CD8-positive, alpha-beta memory T cell (primary cell): ENCODE results near the gene PEX1. TPM values are rescaled to one million over a fixed set of nuclear protein-coding genes. Genes with fewer than 3 reads are reported as not detected.
"Not testable (repeated sequence)": the region's sequence is repeated elsewhere in the genome, so short reads cannot be mapped to it uniquely, and the experiment has no call there.

Experiments
- CTCF ChIA-PET: fragments of 350-600 bp; sonication (Branson Sonifier 250); formaldehyde crosslinking; loops from one replicate; lab custom pipeline; 2021; ENCODE audit warnings: antibody characterized with exemption; lab: Charles Lee
- POLR2A ChIA-PET: fragments of 350-600 bp; sonication (Branson Sonifier 250); formaldehyde crosslinking; loops from one replicate; lab custom pipeline; 2021; ENCODE audit warnings: antibody characterized with exemption; lab: Charles Lee
- DNase-seq, 5 donors: peaks; one replicate each; pipeline versions ENCODE4 v3.0.0 to v3.0.0-alpha.2; 2020 to 2022; ENCODE audit warnings: mixed read lengths in 1 of 5
- H3K27ac ChIP-seq: one replicate; pipeline ENCODE4 v1.7.0; 2013; ENCODE audit warnings: low read depth, mild to moderate bottlenecking, low read length, moderate library complexity
- H3K27me3 ChIP-seq: 2 replicates; pipeline ENCODE4 v1.7.0; 2013; ENCODE audit warnings: low read length, mild to moderate bottlenecking; ENCODE audit not compliant: insufficient read depth, poor library complexity, severe bottlenecking
- H3K36me3 ChIP-seq: 2 replicates; pipeline ENCODE4 v1.7.0; 2013; ENCODE audit warnings: mild to moderate bottlenecking, low read length, moderate library complexity; ENCODE audit not compliant: insufficient read depth
- H3K4me1 ChIP-seq: 2 replicates; pipeline ENCODE4 v1.7.0; 2013; ENCODE audit warnings: mild to moderate bottlenecking, low read length, moderate library complexity; ENCODE audit not compliant: insufficient read depth
- H3K4me3 ChIP-seq: 2 replicates; pipeline ENCODE4 v1.7.0; 2013; ENCODE audit warnings: mild to moderate bottlenecking, low read length
- H3K9me3 ChIP-seq: 2 replicates; pipeline ENCODE4 v1.7.0; 2013; ENCODE audit warnings: mild to moderate bottlenecking, low read length
- H3K27ac Mint-ChIP-seq, 8 donors: one replicate each; pipeline ENCODE4 v1.8.0; 2020 to 2021; ENCODE audit warnings: mixed read lengths in 8 of 8, mild to moderate bottlenecking in 6 of 8, inconsistent platforms in 3 of 8, moderate library complexity in 3 of 8
- H3K27me3 Mint-ChIP-seq, 2 donors: one replicate each; pipeline ENCODE4 v1.8.0; 2020 to 2021; ENCODE audit warnings: mixed read lengths in 2 of 2, mild to moderate bottlenecking in 1 of 2, moderate library complexity in 1 of 2
- H3K36me3 Mint-ChIP-seq, 3 donors: one replicate each; pipeline ENCODE4 v1.8.0; 2020 to 2021; ENCODE audit warnings: mixed read lengths in 3 of 3, inconsistent platforms in 1 of 3, mild to moderate bottlenecking in 1 of 3
- H3K4me1 Mint-ChIP-seq, 3 donors: one replicate each; pipeline ENCODE4 v1.8.0; 2020 to 2021; ENCODE audit warnings: mixed read lengths in 3 of 3, inconsistent platforms in 1 of 3, mild to moderate bottlenecking in 1 of 3
- H3K4me3 Mint-ChIP-seq, 7 donors: one replicate each; pipeline ENCODE4 v1.8.0; 2020 to 2021; ENCODE audit warnings: mixed read lengths in 7 of 7, mild to moderate bottlenecking in 6 of 7, moderate library complexity in 4 of 7, inconsistent platforms in 2 of 7
- H3K9me3 Mint-ChIP-seq, 5 donors: one replicate each; pipeline ENCODE4 v1.8.0; 2020 to 2022; ENCODE audit warnings: mixed read lengths in 5 of 5, mild to moderate bottlenecking in 3 of 5, moderate library complexity in 2 of 5, inconsistent platforms in 1 of 5
- polyA plus RNA-seq: library from polyadenylated mRNA; unstranded; fragments of 300-500 nt; fragmentation: Illumina TruSeq; gene quantifications from one replicate; pipeline ENCODE4 v1.2.3, GENCODE V29; 2021
- total RNA-seq, 2 experiments: library from RNA; stranded (reverse); gene quantifications; one replicate each; pipeline ENCODE4 v1.2.3, GENCODE V29; 2021

PEX1 gene
- total and polyA plus RNA-seq, 3 experiments from 2014 or later = 9.2 to 18.0 (median 17.8) TPM

DNA sequence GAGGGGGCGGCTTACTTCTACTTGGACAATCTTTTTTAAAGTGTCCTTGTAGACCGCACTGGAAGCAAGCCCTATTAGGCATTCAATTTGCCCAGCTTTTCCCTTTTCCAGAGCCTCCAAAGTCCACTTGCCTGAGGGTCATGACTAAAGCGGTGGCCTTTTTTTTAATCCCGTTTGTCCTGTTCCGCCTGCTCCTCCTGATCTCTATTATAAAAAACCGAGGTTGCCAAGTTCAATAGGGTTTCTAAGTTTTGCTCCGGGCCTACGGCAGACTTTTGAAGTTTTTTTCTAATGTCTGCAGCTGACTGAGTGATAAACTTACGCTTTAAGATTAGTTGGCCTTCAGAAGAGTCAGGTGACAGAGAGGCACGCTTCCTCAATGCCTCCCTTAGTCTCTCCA is 54.3 kb downstream of the PEX1 start:
- CTCF ChIA-PET, H3K4me3 Mint-ChIP-seq, H3K9me3 Mint-ChIP-seq, H3K36me3 ChIP-seq, H3K27ac ChIP-seq, H3K27me3 Mint-ChIP-seq, H3K27ac Mint-ChIP-seq, H3K36me3 Mint-ChIP-seq, DNase-seq, H3K4me3 ChIP-seq, H3K4me1 Mint-ChIP-seq, H3K9me3 ChIP-seq, POLR2A ChIA-PET, H3K4me1 ChIP-seq, H3K27me3 ChIP-seq: not testable (repeated sequence)

- H3K4me3 ChIP-seq, H3K27me3 Mint-ChIP-seq, H3K9me3 ChIP-seq, H3K36me3 ChIP-seq, H3K27ac ChIP-seq, H3K4me1 Mint-ChIP-seq, H3K27ac Mint-ChIP-seq, H3K9me3 Mint-ChIP-seq, DNase-seq, POLR2A ChIA-PET, H3K4me3 Mint-ChIP-seq, H3K27me3 ChIP-seq, H3K4me1 ChIP-seq: not testable (repeated sequence)
- peaks cover 9 to 13% (median 10%) of the 10 kb centered on the region in 3 donors for H3K36me3 Mint-ChIP-seq
- CTCF ChIA-PET = interaction anchor here (1.7 kb wide), 1 partner anchor 21 kb away, joined by 6 read pairs; the partner anchor contains the start of gene GATAD1
Measured at GRCh38 chr7:92468589-92468988, 59.7 kb downstream of the PEX1 start.

GRCh38 chr7:92466682-92467081 is 61.6 kb downstream of the PEX1 start:
- DNase-seq = no peak
- H3K27ac ChIP-seq = no peak overlapping the region
- no peaks in the 10 kb centered on the region for H3K27me3 ChIP-seq
- Mint-ChIP-seq H3K4me3 (no peak overlapping the region), H3K27ac (no peak overlapping the region), H3K4me1 (peaks cover 0 to under 1% (median 0%) of the 10 kb centered on the region in 3 donors), H3K36me3 (peaks cover 9 to 15% (median 10%) of the 10 kb centered on the region in 3 donors), H3K27me3 (no peaks in the 10 kb centered on the region), H3K9me3 (peaks cover 0 to 7% (median 3%) of the 10 kb centered on the region in 5 donors)
- no peaks in the 10 kb centered on the region for H3K4me1 ChIP-seq
- no peak overlapping the region for H3K4me3 ChIP-seq
- no peaks in the 10 kb centered on the region for H3K36me3 ChIP-seq
- CTCF ChIA-PET = no interaction called here
- H3K9me3 ChIP-seq = no peaks in the 10 kb centered on the region
- POLR2A ChIA-PET = no interaction called here

DNA sequence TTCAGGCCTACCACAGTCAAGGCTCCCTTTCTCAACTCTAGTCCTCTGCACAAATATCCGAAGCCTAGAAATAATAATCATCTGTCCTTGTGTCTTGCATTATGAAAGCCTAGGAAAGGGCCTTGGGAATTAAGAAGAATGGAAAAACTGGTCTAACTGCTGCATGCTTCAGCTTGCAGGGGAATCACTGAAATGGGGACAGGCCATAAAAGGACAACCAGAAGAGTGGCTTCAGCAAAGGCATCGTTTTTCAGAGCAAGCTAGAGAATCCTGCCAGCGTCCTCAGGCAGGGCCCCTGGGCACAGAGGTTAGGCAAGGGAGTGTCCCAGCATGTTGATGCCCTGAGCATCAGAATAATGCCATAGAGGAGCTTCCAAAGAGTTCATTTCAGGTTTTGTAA is 63.8 kb downstream of the PEX1 start:
- H3K27me3 Mint-ChIP-seq = no peaks in the 10 kb centered on the region
- peaks cover 10 to 15% (median 13%) of the 10 kb centered on the region in 3 donors for H3K36me3 Mint-ChIP-seq
- no peaks in the 10 kb centered on the region for H3K36me3 ChIP-seq
- H3K9me3 Mint-ChIP-seq = peaks cover 0 to 7% (median 3%) of the 10 kb centered on the region in 5 donors
- CTCF ChIA-PET = no interaction called here
- H3K27me3 ChIP-seq = no peaks in the 10 kb centered on the region
- peaks cover 0 to 2% (median 0%) of the 10 kb centered on the region in 3 donors for H3K4me1 Mint-ChIP-seq
- DNase-seq = no peak
- H3K9me3 ChIP-seq = no peaks in the 10 kb centered on the region
- H3K27ac ChIP-seq = no peak overlapping the region
- POLR2A ChIA-PET = no interaction called here
- H3K4me1 ChIP-seq = no peaks in the 10 kb centered on the region
- H3K27ac Mint-ChIP-seq = peak overlapping the region in 1 of 8 donors; percentile 4
- no peak overlapping the region for H3K4me3 ChIP-seq
- no peak overlapping the region for H3K4me3 Mint-ChIP-seq

DNA sequence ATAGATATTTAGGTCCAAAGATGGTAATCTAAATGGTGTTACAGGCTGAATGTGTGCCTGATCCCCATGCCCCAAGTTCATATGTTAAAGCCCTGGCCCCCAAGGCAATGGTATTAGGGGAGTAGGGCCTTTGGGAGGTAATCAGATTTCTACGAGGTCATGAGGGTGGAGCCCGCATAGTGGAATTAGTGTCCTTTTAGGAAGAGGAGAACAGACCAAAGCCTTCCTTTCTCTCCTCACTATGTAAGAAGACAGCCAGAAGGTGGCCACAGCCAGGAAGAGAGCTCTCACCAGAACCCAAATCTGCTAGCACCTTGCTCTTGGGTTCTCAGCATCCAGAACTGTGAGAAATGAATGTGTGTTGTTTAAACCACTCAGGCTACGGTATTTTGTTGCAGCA is 65.8 kb downstream of the PEX1 start:
- H3K27me3 Mint-ChIP-seq = no peaks in the 10 kb centered on the region
- Histone ChIP-seq H3K9me3 (no peaks in the 10 kb centered on the region), H3K27ac (no peak overlapping the region), H3K4me3 (no peak overlapping the region), H3K36me3 (no peaks in the 10 kb centered on the region), H3K4me1 (no peaks in the 10 kb centered on the region), H3K27me3 (no peaks in the 10 kb centered on the region)
- peak overlapping the region in 1 of 8 donors; percentile 38 for H3K27ac Mint-ChIP-seq
- peaks cover 2 to 18% (median 8%) of the 10 kb centered on the region in 3 donors for H3K36me3 Mint-ChIP-seq
- H3K4me1 Mint-ChIP-seq = peaks cover 0 to 2% (median 0%) of the 10 kb centered on the region in 3 donors
- CTCF ChIA-PET = no interaction called here
- peaks cover 0 to 3% (median 0%) of the 10 kb centered on the region in 5 donors for H3K9me3 Mint-ChIP-seq
- no peak overlapping the region for H3K4me3 Mint-ChIP-seq
- POLR2A ChIA-PET = no interaction called here
- DNase-seq = no peak

DNA sequence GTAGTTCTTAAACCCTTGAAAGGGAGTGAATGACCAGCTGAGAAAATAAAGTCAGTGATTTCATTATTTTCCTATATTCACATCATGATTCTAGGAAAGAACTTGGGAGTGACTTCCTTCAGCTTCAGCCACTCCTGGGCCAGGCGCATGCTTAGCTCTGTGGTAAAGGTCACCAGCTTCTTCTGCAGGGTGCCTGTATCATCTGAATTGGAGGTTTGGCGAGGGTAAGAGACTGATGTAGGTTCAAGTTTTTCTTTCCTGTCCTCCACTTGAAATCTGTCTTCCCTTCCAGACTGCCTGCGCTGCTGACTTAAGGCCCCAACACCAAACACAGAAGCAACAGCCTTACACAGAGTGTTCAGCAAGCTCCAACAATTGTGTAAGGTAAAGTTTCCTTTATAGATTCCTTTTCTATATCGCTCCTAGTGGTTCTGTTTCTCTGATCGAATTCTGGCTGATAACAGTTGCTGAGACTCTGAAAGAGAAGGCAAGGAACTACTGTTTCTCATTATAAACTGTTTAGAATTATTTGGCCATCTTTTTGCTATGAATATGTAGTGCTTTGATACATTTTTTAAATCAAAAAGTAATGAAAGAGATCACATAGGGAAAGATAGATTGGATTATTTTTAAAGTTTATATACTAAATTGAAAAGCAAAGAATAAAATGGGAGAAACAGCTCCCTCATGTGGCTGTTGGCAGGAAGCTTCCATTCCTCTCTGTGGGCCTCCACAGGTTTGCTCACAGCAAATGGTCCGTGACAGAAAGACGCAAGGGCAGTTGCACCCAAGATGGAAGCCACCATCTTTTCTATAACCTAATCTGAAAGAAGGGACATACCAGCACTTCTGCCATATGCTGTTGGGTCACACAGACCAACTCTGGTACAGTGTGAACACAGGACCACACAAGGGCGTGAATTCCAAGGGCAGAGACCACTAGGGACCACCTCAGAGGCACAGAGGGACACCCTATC is 67.0 kb downstream of the PEX1 start:
- Mint-ChIP-seq H3K27ac (peak overlapping the region in 1 of 8 donors; percentile 50), H3K4me3 (no peak overlapping the region), H3K36me3 (peaks cover 0 to 22% (median 6%) of the 10 kb centered on the region in 3 donors), H3K4me1 (peaks cover 0 to 2% (median 0%) of the 10 kb centered on the region in 3 donors), H3K9me3 (no peaks in the 10 kb centered on the region), H3K27me3 (no peaks in the 10 kb centered on the region)
- H3K4me1 ChIP-seq = no peaks in the 10 kb centered on the region
- ChIA-PET POLR2A (interaction anchor here (1.0 kb wide), 1 partner anchor 13 kb away, joined by 3 read pairs; no protein-coding TSS in a partner anchor), CTCF (interaction anchor here (0.9 to 2.7 kb wide), 7 partner anchors 11 to 772 kb away, joined by 3 to 19 read pairs (median 4); partner anchors contain the start of genes GATAD1 and VPS50)
- H3K27me3 ChIP-seq = no peaks in the 10 kb centered on the region
- H3K27ac ChIP-seq = no peak overlapping the region
- peak in 1 of 5 donors; percentile 18 for DNase-seq
- peaks cover 4% of the 10 kb centered on the region for H3K36me3 ChIP-seq
- H3K9me3 ChIP-seq = no peaks in the 10 kb centered on the region
- no peak overlapping the region for H3K4me3 ChIP-seq

DNA sequence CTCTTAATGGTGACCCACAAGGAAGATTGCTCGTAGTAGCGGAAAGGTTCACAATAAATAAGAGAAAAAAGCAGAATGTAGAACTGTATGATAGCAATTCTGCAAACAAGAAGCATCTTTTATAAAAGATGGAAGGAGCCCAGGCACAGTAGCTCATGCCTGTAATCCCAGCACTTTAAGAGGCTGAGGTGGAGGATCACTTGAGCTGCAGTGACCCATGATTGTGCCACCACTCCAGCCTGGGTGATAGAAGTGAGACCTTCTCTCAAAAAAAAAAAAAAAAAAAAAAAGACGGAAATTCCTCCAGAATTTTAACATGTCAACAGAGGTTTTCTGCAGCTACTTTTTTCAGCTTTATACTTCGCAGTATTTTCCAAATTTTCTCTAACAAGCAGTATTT is 67.8 kb downstream of the PEX1 start:
- Histone ChIP-seq H3K27me3 (no peaks in the 10 kb centered on the region), H3K36me3 (peaks cover 5% of the 10 kb centered on the region), H3K9me3 (no peaks in the 10 kb centered on the region), H3K4me1 (no peaks in the 10 kb centered on the region), H3K27ac (no peak overlapping the region), H3K4me3 (no peak overlapping the region)
- no peak overlapping the region for H3K4me3 Mint-ChIP-seq
- peaks cover 0 to 29% (median 8%) of the 10 kb centered on the region in 3 donors for H3K36me3 Mint-ChIP-seq
- POLR2A ChIA-PET = no interaction called here
- CTCF ChIA-PET = interaction anchor here (0.9 to 2.7 kb wide), 5 partner anchors 10 to 772 kb away, joined by 3 to 19 read pairs (median 4); partner anchors contain the start of genes GATAD1 and VPS50
- no peaks in the 10 kb centered on the region for H3K9me3 Mint-ChIP-seq
- no peaks in the 10 kb centered on the region for H3K27me3 Mint-ChIP-seq
- H3K4me1 Mint-ChIP-seq = peaks cover 0 to 2% (median 0%) of the 10 kb centered on the region in 3 donors
- no peak overlapping the region for H3K27ac Mint-ChIP-seq
- no peak for DNase-seq

DNA sequence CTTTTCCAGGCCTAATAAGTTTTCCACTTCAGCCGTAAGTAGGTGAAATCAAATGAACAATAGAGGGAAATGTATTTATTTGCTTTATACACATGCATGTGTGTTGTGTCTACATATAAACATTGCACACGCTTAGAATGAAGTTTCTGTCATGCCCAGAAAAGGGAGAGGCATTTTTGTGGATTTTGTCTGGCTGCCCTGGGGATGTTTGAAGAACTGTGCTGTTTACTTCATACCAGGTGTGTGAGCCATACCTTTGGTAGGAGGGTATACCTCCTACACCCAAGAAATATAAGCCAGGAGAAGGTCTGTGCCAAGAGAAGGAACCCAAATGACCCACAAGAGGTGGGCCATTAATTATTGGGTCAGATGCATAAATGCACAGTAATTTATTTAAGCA is 68.2 kb downstream of the PEX1 start:
- Histone ChIP-seq H3K27ac (no peak overlapping the region), H3K4me1 (no peaks in the 10 kb centered on the region), H3K9me3 (no peaks in the 10 kb centered on the region), H3K36me3 (peaks cover 5% of the 10 kb centered on the region), H3K27me3 (no peaks in the 10 kb centered on the region), H3K4me3 (no peak overlapping the region)
- Mint-ChIP-seq H3K4me3 (no peak overlapping the region), H3K9me3 (no peaks in the 10 kb centered on the region), H3K27ac (no peak overlapping the region), H3K27me3 (no peaks in the 10 kb centered on the region), H3K36me3 (peaks cover 0 to 30% (median 8%) of the 10 kb centered on the region in 3 donors), H3K4me1 (peaks cover 0 to 2% (median 0%) of the 10 kb centered on the region in 3 donors)
- ChIA-PET POLR2A (no interaction called here), CTCF (interaction anchor here (0.9 to 2.7 kb wide), 4 partner anchors 12 to 773 kb away, joined by 3 to 19 read pairs (median 8); partner anchors contain the start of genes GATAD1 and VPS50)
- DNase-seq = no peak
